HG03378 (cell line): ENCODE data around the gene PPP4R2.

Source experiments
- ATAC-seq: cut with Tn5 transposase; IDR thresholded peaks from one replicate; pipeline ENCODE4 v1.9.1; 2021; ENCODE audit warnings: mild to moderate bottlenecking, moderate library complexity; ENCODE audit not compliant: unreplicated experiment

PPP4R2 gene

GRCh38 chr3:73107676-73108187 lies 111.1 kb downstream of the PPP4R2 start:
- ATAC-seq, result no peak

GRCh38 chr3:73108750-73109149 lies 112.1 kb downstream of the PPP4R2 start:
- ATAC-seq, result no peak

GRCh38 chr3:73110530-73110929 lies 113.9 kb downstream of the PPP4R2 start:
- no peak for ATAC-seq

- ATAC-seq, result no peak
These were observed 118.1 kb downstream of the PPP4R2 start for GRCh38 chr3:73114711-73115110.

GRCh38 chr3:73115806-73116205 lies 119.2 kb downstream of the PPP4R2 start:
- ATAC-seq, result no peak
